Activated T-cell treated with anti-CD3 and anti-CD28 coated beads, Interleukin-2, amount 50 U/mL, for 4 hours (primary cell): Measurements from ENCODE around the gene HERC2. TPM values are rescaled to one million over a fixed set of nuclear protein-coding genes. Genes with fewer than 3 reads are reported as not detected.
"Not testable (repeated sequence)": the region's sequence is repeated elsewhere in the genome, so short reads cannot be mapped to it uniquely, and the experiment has no call there.

ENCODE experiments used
- ATAC-seq, 2 donors: fragments of 200-7000 bp; cut with Tn5 transposase; one replicate each; pipeline ENCODE4 v1.10.0; 2021
- DNase-seq: peaks from one replicate; pipeline ENCODE4 v3.0.0-alpha.2; 2020
- H3K27me3 Mint-ChIP-seq: one replicate; pipeline ENCODE4 v1.8.0; 2021; ENCODE audit warnings: low read depth, mixed read lengths
- H3K36me3 Mint-ChIP-seq: one replicate; pipeline ENCODE4 v1.8.0; 2022; ENCODE audit warnings: mixed read lengths; ENCODE audit not compliant: insufficient read depth
- H3K4me1 Mint-ChIP-seq: one replicate; pipeline ENCODE4 v1.8.0; 2021; ENCODE audit warnings: low read depth, mixed read lengths
- H3K4me3 Mint-ChIP-seq: one replicate; pipeline ENCODE4 v1.8.0; 2021; ENCODE audit warnings: mild to moderate bottlenecking, moderate library complexity, mixed read lengths
- H3K9me3 Mint-ChIP-seq: one replicate; pipeline ENCODE4 v1.8.0; 2021; ENCODE audit warnings: mixed read lengths
- total RNA-seq, 3 donors: library from RNA; stranded (reverse); gene quantifications; one replicate each; pipeline ENCODE4 v1.2.1, GENCODE V29; 2021

Gene HERC2
- total RNA-seq, 3 donors from 2014 or later, result 20.3 to 27.8 (median 23.5) TPM

DNA sequence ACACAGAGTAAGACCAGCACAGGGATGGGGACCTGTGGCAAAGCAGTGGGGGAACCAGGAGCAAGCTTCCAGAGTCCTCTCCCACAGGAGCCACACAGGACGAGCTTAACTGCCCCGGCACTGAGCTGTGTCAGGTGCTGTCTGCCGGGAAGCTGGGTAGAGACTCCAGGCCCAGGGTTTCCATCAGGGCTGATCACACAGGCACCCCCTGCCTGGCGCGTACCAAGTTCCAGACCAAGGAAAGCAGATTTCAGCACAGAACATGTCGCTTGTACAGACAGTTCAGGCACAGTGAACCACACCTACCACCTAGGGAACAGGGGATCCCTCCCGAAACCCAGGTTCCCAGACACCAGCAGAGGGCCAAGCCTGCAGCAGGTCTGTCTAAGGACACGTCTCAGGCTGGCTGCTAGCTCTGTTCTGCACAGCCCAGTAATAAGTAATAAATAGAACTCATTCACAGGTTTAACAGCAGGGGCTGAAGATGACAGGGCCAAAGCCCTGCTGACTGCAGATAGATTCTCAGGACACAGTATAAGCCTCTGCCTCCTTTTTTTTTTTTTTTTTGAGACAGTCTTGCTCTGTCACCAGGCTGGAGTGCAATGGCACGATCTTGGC lies 192.6 kb downstream of the HERC2 start:
- H3K4me1 Mint-ChIP-seq, result no peaks in the 10 kb centered on the region
- no peak overlapping the region for H3K4me3 Mint-ChIP-seq
- H3K9me3 Mint-ChIP-seq, result no peaks in the 10 kb centered on the region
- ATAC-seq (no peak), DNase-seq (no peak)
- peaks cover 27% of the 10 kb centered on the region for H3K36me3 Mint-ChIP-seq
- H3K27me3 Mint-ChIP-seq, result no peaks in the 10 kb centered on the region

DNA sequence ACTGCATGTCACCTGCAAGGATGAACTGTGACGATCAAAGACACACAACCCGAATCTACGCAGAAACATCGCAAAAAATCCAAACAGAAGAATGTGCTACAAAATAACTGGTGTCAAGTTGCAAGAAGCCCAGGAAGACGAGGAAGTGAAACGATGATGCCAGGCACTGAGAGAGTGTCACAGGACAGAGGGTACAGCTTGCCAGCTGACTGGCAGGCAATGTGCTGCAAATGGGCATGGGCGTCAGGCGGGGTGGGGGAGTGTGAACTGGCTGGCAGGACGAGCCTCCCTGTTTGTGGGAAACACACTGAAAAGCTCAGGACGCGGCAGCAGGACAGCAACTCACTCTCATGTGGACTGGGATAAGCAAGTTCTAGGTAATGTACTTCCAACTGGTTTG lies 193.9 kb downstream of the HERC2 start:
- H3K4me3 Mint-ChIP-seq, result no peak overlapping the region
- no peaks in the 10 kb centered on the region for H3K27me3 Mint-ChIP-seq
- H3K4me1 Mint-ChIP-seq, result no peaks in the 10 kb centered on the region
- H3K36me3 Mint-ChIP-seq, result peaks cover 26% of the 10 kb centered on the region
- ATAC-seq, result no peak
- no peaks in the 10 kb centered on the region for H3K9me3 Mint-ChIP-seq
- DNase-seq, result no peak

DNA sequence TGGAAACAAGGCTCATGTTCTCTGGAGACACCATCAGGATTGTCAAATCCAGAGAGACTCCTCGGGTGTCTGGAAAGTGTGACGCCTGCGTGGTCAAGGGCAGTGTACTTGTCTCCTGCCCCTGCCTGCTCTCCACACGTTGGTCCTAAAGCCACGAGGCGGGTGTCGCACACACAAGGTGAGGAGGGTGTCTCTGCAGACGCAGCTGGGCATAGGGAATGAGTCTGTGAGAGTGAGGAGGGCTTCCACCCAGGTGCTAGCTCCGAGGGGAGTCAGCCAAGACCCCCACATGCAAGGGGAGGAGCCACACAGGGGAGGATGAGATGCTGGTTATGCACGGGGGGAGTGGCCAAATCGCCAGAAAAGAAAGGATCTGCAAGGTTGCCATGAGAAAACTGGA lies 194.9 kb downstream of the HERC2 start:
- Mint-ChIP-seq H3K9me3 (no peaks in the 10 kb centered on the region), H3K4me3 (no peak overlapping the region), H3K27me3 (no peaks in the 10 kb centered on the region), H3K4me1 (no peaks in the 10 kb centered on the region), H3K36me3 (peaks cover 28% of the 10 kb centered on the region)
- ATAC-seq, result no peak
- no peak for DNase-seq

DNA sequence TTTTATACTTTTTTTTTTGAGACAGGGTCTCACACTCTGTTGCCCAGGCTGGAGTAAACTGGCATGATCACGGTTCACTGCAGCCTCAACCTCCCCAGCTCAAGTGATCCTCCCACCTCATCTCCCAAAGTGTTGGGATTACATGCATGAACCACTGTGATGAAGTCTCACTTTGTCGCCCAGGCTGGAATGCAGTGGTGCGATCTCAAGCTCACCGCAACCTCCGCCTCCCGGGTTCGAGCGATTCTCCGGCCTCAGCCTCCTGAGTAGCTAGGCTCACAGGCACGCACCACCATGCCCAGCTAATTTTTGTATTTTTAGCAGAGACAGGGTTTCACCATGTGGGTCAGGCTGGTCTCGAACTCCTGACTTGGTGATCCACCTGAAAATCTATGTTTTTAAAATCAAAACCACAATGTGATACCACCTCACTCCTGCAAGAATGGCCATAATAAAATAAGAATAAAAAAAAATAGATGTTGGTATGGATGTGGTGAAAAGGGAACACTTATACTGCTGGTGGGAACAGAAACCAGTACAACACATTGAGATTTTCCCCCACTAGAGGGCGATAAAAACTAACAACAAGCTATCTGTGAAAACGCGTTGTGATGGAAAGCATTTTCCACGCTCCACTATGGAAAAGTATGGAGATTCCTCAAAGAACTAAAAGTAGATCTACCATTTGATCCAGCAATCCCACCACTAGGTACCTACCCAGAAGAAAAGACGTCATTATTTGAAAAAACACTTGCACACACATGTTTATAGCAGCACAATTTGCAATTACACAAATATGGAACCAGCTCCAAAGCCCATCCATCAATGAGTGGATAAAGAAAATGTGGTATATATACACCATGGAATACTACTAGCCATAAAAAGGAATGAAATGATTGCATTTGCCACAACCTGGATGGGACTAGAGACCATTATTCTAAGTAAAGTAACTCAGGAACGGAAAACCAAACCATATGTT lies 196.0 kb downstream of the HERC2 start:
- H3K36me3 Mint-ChIP-seq, result peaks cover 30% of the 10 kb centered on the region
- ATAC-seq (peak in 1 of 2 donors; percentile 35), DNase-seq (no peak)
- no peaks in the 10 kb centered on the region for H3K4me1 Mint-ChIP-seq
- no peaks in the 10 kb centered on the region for H3K9me3 Mint-ChIP-seq
- H3K4me3 Mint-ChIP-seq, result no peak overlapping the region
- no peaks in the 10 kb centered on the region for H3K27me3 Mint-ChIP-seq

DNA sequence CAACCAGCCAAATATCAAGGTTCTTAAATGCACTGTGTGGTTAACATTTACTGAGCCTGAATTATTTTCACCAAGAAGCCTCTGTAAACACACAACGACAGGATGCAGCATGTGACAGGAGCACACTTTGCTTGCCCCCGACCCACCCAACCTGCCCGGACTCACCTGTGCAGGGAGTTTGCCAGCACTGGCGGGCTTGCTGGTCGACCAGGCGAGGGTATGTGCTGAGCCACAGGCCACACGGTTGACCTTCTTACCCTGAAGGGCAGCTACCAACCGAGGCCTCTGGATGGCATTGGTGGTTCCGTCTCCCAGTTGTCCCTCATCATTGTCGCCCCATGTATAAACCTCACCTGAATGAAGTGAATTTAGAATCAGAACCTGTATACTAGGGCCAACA lies 197.1 kb downstream of the HERC2 start:
- Mint-ChIP-seq H3K4me1 (no peaks in the 10 kb centered on the region), H3K4me3 (no peak overlapping the region), H3K9me3 (no peaks in the 10 kb centered on the region), H3K27me3 (no peaks in the 10 kb centered on the region), H3K36me3 (peaks cover 38% of the 10 kb centered on the region)
- no peak for ATAC-seq
- DNase-seq, result no peak

DNA sequence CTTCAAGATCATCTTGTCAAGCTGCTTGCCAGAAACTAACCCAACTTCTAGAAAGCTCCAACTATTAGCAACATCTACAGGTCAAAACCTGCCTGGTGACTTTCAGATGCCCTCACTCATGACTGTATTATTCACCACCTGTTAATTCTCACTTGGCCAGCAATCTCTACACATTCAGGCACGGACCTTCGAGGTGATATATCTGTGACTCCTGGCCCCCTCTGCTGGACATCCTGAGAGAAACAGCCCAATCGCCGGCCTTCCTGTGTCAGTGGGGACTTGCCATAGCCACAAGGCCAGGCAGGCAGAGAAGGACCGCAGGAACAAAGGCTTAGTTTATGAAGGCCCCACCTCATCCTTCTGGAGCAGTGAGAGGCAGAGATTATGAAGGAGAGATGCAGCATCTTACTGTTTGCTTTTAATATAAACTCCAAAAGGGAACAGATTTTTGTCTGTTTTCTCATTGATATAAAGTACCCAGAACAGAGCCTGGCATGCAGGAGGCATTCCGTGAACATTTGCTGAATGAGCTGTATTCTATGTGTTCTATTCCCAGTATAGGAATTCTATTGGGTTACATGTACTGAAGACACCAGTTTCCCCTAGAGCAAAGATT lies 198.5 kb downstream of the HERC2 start:
- Mint-ChIP-seq H3K4me1 (no peaks in the 10 kb centered on the region), H3K9me3 (no peaks in the 10 kb centered on the region), H3K36me3 (peaks cover 38% of the 10 kb centered on the region), H3K27me3 (no peaks in the 10 kb centered on the region), H3K4me3 (no peak overlapping the region)
- DNase-seq, result peak; percentile 32
- ATAC-seq, result peak; percentile 48 to 58

DNA sequence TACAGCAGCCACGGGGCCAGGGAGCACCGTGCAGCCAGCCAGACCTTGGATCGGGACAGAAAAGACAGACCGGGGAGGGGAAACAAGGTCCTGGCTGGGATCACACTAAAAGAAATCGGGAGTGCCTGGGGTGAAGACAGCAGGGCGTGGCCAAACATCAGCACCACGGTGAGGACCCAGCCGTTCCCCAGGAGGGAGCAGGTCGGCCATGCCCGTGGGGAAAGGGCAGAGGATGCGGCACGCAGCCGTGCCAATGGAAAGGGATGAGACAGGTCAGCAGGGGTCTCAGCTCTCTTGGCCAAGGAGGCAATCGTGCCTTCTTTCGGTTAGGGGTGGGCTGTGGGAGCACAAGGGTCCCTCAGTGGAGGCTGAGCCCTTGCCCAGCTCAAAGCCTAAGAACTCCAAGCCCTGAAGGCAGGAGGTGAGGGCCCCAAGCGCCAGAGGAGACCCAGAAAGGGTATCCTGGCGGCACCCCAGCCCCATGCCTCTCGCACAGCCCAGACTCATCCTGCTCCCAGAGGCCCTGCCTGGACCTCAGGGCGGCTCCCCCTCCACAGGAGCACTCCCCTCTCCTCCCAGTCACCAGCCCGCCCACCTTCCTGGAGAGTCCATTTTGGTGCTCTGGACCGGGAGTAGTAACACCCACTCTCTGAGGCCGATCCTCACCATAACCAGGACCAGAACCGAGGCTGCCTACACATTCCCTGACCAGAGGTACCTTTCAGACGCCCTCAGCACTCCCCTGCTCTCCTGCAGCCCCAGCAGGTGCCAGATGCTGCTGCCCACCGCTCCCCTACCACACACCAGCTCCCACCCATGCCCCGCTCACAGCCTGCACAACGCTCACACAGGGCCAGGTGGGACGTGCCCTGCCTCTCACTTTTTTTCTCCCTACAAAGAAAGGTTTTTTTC lies 199.7 kb downstream of the HERC2 start:
- Mint-ChIP-seq H3K4me3 (no peak overlapping the region), H3K4me1 (no peaks in the 10 kb centered on the region), H3K27me3 (no peaks in the 10 kb centered on the region), H3K36me3 (peaks cover 42% of the 10 kb centered on the region), H3K9me3 (no peaks in the 10 kb centered on the region)
- no peak for DNase-seq
- no peak for ATAC-seq

DNA sequence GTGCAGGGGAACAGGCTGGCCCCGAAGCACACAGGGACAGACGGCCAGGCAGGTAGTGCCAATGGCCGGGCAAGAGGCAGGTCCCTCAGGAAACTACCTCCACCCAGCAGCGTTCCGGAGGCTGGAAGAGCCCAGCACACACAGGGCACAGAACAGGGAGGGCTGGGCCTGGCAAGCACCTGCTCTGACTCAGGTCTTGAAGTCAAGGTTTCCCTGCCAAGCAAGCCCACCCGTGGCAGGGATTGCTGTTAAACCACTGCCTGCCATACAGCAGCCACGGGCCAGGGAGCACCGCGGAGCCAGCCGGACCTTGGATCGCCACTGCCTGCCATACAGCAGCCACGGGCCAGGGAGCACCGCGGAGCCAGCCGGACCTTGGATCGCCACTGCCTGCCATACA lies 200.4 kb downstream of the HERC2 start:
- not testable (repeated sequence) for H3K9me3 Mint-ChIP-seq, H3K4me3 Mint-ChIP-seq, DNase-seq, ATAC-seq, H3K27me3 Mint-ChIP-seq, H3K4me1 Mint-ChIP-seq
- H3K36me3 Mint-ChIP-seq, result peaks cover 41% of the 10 kb centered on the region

DNA sequence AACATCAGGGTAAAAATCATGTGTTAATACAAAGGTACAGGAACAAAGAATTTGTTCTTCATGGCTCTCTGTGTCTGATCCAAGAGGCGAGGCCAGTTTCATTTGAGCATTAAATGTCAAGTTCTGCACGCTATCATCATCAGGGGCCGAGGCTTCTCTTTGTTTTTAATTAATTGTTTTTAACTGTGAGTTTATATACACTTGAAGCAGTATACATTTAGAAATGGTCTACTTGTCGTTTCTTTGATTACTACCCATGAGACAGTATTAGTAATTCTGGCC lies 201.7 kb downstream of the HERC2 start:
- no peaks in the 10 kb centered on the region for H3K9me3 Mint-ChIP-seq
- no peak for DNase-seq
- ATAC-seq, result no peak
- H3K27me3 Mint-ChIP-seq, result no peaks in the 10 kb centered on the region
- H3K4me3 Mint-ChIP-seq, result no peak overlapping the region
- H3K36me3 Mint-ChIP-seq, result peaks cover 46% of the 10 kb centered on the region
- no peaks in the 10 kb centered on the region for H3K4me1 Mint-ChIP-seq

DNA sequence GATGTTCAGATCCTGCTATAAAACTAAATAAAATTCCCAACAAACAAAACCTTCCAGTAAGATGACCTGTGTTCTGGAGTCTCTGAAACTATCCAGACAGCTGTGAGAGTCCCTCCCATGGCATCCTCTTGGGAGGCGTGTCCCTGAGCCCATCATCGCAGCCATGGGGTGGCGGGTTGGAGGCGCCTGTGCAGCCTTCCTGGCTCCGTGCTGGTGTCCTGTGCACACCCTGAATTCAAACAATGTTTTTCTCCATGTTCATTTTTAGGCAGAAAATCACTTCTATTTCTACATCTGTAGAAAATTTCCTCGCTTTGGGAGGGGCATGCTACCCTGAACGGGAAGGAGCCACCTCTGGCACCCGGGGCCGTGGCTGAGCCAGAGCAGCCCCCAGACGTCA lies 203.4 kb downstream of the HERC2 start:
- H3K27me3 Mint-ChIP-seq, result no peaks in the 10 kb centered on the region
- H3K4me3 Mint-ChIP-seq, result no peak overlapping the region
- no peak for DNase-seq
- ATAC-seq, result no peak
- no peaks in the 10 kb centered on the region for H3K9me3 Mint-ChIP-seq
- peaks cover 50% of the 10 kb centered on the region for H3K36me3 Mint-ChIP-seq
- no peaks in the 10 kb centered on the region for H3K4me1 Mint-ChIP-seq

DNA sequence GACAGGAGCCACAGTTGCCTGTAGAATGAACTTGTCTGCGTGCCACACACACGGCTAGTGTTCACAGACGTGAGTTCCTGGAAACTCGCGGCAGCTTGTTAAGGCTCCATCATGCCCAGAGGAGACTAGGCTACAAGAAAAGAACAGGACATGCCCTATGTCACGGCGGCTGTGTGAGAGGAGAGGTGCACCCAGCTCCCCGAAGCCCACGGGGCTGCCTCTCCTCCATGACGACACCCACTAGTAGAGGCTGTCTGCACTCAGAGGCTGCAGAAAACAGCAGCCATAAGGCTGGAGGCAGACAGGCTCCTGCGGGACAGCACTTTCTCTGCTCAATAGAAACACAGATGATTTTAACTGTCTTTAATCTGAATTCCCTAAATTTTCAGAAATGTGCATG lies 203.9 kb downstream of the HERC2 start:
- peaks cover 47% of the 10 kb centered on the region for H3K36me3 Mint-ChIP-seq
- no peak for DNase-seq
- H3K27me3 Mint-ChIP-seq, result no peaks in the 10 kb centered on the region
- H3K4me1 Mint-ChIP-seq, result no peaks in the 10 kb centered on the region
- no peaks in the 10 kb centered on the region for H3K9me3 Mint-ChIP-seq
- H3K4me3 Mint-ChIP-seq, result no peak overlapping the region
- no peak for ATAC-seq

DNA sequence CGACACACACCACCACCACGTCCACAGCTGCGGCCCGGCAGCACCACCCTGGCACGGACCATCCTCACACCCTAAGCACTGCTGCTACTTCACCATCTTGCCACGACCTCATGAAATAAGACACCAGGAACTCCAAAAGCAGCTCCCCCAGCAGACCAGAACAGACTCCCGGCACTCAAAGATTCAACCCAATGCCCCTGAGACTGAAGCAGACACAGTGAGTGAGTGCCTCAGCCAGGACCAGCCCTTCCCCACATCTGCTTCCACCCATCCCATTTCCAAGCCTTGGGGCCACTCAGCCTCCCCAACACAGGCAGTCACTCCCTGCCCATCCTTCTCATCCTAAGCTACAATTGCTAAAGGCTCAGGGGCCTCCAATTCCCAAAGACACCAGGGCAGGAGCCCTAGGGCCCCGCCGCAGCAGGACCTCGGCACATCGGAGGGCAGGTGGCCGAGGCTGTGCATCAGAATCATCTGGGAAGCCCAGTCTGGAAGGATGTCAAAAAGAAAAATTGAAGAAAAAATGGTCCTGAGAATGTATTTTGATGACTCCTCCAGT lies 204.5 kb downstream of the HERC2 start:
- Mint-ChIP-seq H3K4me3 (no peak overlapping the region), H3K4me1 (no peaks in the 10 kb centered on the region), H3K9me3 (no peaks in the 10 kb centered on the region), H3K27me3 (no peaks in the 10 kb centered on the region), H3K36me3 (peaks cover 42% of the 10 kb centered on the region)
- no peak for ATAC-seq
- no peak for DNase-seq

DNA sequence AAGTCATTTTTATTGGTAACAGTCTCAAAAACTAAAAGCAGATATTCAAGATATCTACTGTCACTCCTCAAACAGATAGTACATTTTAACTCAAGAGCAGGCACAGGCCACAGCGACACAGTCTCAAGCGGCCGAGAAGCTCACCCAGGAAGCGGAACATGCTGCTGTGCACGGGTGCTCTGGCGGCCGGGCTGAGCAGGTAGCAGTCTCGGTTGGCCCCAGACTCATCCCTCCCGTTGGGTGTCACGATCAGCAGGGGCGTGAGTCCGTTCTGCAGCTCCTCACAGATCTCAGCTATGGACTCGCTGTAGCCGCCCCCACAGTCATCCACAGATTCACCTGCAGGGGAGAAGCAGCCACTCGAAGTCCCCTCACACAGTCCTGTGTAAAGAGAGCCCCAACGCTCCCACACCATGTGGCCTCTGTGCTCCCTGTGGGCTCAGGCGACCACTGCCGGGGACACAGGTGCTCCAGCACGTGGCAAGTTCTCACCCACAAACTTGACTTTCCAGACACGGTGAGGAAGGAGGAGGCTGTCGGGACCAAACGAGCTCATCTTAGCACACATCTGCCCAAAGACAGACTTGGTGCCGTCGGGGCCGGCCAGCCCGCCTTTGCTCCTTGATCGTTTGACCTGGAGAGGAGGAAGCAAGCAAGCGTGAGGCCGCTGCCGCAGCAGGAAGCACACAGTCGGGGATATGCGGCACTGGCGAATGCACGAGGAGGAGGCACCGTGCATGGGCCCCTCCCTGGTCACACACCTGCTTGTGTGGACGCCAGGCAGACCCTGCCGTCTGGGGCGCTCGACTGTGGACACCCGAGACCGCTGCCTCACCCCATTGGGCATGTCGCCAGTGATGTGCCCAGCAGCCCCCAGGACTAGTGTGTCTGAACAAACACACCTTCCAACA lies 205.2 kb downstream of the HERC2 start:
- H3K9me3 Mint-ChIP-seq, result no peaks in the 10 kb centered on the region
- H3K4me3 Mint-ChIP-seq, result no peak overlapping the region
- ATAC-seq (no peak), DNase-seq (no peak)
- H3K27me3 Mint-ChIP-seq, result no peaks in the 10 kb centered on the region
- H3K4me1 Mint-ChIP-seq, result no peaks in the 10 kb centered on the region
- H3K36me3 Mint-ChIP-seq, result peaks cover 44% of the 10 kb centered on the region
